C4-2B (cell line): Measurements from ENCODE around the gene WASHC4.

Experiments
- CTCF ChIP-seq: fragments of 450-650 bp; conservative IDR thresholded peaks from 2 replicates; pipeline ENCODE4 v1.5.1; 2017; ENCODE audit warnings: mild to moderate bottlenecking
- ZFX ChIP-seq: fragments of 450-650 bp; IDR thresholded peaks from 2 replicates; pipeline ENCODE4 v1.6.1; 2017

- no peak for TF ChIP-seq CTCF
- TF ChIP-seq ZFX, result no peak
Measured at GRCh38 chr12:105069936-105070702, 37.4 kb upstream of the WASHC4 start.
